Colon (tissue), 2 donors: ENCODE measurements around the gene MTCH1.

Experiments used
- FAIRE-seq: peaks from 2 replicates; lab custom pipeline; 2012; peaks lifted over from hg19 to GRCh38; lab: Jason Lieb, UNC
- donor health status: control.
- donor health status: control.

Gene MTCH1

GRCh38 chr6:36985808-36986703 is at the start of gene MTCH1:
MTCH1 (minus strand) TSS chr6:36986196; CDS start chr6:36986173, 23 bp downstream.
- no peak for FAIRE-seq

DNA sequence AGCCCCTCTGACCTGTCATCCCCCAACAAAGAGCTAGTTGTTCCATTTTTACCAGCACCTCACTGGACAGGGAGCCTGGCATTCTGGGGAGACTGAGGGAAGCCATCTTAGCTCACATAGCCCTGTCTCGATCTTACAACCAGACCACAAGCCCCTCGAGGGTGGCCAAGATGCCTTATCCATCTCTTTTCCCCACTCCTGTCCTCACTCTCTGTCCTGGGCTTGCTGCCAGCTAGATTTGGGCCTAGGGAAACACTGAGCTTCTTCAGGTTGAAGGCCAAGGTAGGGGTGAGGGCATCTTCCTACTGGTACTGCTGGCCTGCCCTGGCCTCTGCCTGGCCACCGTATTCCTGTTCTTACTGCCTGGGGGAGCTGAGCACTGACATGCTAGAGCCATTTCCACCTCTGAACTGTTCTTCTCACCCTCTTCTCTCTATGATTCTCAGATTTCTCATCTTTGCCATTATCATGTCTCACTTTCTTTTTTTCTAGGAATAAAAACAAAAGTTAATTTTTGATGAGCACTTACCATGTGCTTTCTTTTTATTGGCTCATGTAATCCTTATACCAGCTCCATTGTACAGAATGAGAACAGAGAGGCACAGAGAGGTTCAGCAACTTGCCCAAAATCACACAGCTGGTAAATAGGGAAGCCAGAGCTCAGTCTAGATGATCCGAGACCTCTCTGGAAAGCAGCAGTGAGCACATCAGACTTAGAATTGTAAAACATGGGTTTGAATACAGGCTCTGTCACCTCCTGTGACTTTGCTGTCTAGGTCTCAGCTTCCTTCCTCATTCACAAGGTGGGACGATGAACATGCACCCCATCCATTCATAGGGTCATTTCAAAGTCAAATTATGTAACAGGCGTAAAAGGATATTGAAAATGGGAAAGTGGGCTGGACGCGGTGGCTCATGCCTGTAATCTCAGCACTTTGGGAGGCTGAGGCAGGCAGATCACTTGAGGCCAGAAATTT is 48.1 kb upstream of the MTCH1 start:
- FAIRE-seq: no peak

DNA sequence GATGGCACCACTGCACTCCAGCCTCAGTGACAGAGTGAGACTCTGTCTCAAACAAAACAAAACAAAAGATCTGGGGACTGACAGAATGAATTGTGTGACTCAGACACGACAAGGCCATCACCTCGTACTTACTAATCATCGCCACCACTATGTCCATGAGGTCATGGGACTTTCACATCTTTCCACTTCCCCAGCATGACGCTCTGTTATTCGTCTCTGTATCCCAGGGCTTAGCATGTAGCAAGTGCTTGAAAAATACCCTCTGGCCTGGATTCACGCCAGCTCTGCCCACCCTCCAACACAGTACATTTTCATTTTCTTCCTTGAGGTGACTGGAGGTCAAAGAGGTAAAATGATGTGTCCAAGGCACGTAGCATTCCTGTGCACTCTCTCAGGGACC is 47.3 kb upstream of the MTCH1 start:
- no peak for FAIRE-seq

- no peak for FAIRE-seq
Measured at GRCh38 chr6:37032239-37032638, 46.2 kb upstream of the MTCH1 start.

DNA sequence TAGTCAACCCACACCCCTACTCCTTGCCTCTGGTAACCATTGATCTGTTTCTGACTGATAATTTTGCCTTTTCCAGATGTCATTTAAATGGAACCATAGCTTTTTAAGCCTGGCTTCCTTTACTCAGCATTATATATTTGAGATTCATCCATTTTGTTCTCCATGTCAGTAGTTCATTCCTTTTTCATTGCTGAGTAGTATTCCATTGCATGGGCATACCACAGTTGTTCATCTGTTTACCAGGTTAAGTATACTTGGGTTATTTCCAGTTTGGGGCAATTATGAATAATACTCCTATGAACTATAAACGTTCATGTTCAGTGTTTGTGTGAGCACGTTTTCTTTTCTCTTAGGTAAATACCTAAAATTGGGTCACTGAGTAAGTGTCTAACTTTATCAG is 44.6 kb upstream of the MTCH1 start:
- no peak for FAIRE-seq

DNA sequence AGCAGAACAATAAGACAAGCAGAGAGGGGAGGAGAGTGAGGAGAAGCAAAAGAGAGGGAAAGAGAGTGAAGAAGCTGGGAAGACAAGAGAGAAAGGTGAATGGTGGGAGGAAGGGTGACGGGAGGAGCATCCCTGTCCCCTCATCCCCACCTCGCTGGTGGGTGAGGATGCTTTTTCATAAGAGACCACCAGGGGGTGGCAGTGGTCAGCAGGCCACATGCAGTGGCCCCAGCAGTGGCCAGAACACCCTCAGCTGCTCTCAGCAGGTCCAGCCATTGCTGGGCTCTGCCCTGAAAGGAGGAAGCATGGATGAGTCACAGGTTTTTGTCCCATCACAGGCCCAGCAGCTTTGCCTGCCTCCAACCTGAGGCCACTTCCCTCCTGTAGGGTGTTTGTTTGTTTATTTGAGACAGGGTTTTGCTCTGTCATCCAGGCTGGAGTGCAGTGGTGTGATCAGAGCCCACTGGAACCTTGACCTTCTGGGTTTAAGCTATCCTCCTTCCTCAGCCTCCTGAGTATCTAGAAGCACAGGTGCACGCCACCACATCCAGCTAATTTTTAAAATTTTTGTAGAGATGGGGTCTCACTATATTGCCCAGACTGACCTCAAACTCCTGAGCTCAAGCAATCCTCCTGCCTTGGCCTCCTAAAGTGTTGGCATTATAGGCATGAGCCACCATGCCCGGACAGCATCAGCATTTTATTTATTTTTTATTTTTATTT is 43.4 kb upstream of the MTCH1 start:
- FAIRE-seq: no peak

GRCh38 chr6:37027811-37028469 is 41.9 kb upstream of the MTCH1 start:
- no peak for FAIRE-seq

DNA sequence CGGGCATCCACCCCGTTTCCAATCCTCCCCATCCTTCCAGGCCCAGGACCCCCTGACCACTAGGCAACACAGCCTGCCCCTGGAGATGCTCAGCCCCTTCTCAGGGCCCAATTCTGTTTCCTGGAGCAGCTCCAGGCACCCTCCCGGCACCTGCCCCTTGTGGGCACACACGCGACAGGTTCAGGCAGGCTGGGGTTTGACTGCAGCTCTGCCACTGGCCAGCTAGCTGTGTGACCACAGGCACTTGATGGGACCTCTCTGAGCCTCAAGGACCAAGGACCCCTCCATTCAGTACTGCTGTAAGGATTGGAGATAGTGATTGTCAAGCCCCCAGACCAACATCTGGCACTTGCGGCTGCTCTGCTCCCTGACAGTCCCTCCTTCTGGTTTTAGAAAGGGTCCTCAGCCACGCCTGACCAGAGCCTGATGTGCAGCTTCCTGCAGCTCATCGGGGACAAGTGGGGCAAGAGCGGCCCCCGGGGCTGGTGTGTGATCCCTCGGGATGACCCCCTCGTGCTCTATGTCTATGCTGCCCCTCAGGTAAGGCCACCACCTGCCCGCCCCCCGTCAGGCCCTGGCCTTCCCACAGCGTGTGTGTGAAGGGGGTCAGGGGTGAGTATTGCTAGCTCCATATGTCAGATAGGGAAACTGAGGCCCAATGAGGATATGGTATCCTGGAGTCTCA is 41.2 kb upstream of the MTCH1 start:
- FAIRE-seq: no peak

- FAIRE-seq: no peak
Measured at GRCh38 chr6:37025621-37026466, 39.8 kb upstream of the MTCH1 start.

DNA sequence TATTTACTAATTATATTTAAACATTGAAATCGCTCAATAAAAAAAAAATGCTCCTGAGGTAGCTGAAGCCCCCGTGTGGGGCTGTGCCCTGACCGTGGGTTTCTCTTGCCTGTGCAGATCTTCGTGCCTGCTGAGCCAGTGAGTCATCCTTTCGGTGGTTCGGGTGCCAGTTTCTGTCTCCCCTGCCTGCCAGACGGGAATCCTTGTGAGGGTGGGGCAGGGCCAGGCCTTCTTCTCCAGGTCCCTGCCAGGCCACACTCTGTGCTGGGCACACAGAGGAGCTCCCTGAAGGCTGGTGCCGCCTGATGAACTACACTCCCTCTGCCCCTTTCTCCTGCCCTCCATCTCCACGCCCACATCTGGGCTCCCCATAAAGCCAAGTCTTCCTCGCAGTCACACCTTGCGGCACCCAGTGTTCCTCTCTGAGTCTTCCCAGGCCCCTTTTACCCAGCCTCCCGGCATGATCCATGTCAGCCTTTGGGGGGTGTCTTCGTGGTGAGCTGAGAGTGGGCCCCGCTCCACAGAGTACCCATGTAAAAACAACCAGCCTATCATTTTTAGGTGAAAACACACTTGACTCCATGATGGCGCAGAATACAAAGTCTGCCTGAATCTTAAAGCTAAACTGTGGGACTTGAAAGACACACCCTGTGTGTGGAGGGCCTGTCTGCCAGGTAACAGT is 38.8 kb upstream of the MTCH1 start:
- no peak for FAIRE-seq

DNA sequence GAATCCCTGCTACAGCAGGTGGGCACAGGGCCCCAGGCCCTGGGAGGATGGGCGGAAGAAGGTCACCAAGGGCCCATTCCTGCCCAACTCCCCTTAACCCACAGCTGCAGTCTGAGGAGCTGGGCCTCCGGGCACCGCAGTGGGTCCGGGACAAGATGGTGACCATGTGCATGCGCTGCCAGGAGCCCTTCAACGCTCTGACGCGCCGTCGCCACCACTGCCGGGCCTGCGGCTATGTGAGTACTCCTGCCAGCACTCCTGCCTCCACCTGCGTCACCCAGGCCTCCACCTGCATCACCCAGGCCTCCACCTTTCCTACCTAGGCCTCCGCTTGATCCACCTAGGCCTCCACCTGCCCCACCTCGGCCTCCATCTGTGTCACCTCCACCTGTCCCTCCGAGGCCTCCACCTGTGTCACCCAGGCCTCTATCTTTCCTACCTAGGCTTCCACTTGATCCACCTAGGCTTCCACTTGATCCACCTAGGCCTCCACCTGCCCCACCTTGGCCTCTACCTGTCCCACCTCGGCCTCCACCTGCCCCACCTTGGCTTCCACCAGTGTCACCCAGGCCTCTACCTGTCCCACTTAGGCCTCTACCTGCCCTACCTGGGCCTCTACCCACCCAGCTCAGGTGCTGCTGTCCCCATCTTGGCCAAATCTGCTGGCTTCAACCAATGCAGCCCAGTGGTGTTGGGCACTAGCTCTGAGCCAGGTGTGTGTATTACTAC is 36.3 kb upstream of the MTCH1 start:
- FAIRE-seq: no peak

GRCh38 chr6:37021356-37022129 is 35.5 kb upstream of the MTCH1 start:
- no peak for FAIRE-seq

DNA sequence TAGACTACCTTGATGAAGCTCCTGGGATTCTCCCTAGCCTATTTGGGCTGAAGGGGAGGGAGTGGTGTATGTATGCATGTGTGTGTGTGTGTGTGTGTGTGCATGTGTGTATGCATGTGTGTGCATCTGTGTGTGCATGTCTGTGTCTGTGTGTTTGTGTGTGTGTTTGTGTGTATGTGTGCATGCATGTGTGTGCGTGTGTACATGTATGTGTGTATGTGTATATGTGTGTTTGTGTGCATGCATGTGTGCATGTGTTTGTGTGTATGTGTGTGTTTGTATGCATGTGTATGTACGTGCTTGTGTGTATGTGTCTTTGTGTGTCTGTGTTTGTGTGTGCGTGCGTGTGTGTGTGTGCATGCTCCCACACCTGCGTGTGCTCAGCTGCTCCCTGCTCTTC is 34.8 kb upstream of the MTCH1 start:
- no peak for FAIRE-seq

GRCh38 chr6:37020381-37020780 is 34.4 kb upstream of the MTCH1 start:
- no peak for FAIRE-seq

GRCh38 chr6:37019065-37019450 is 33.1 kb upstream of the MTCH1 start:
- FAIRE-seq: no peak

DNA sequence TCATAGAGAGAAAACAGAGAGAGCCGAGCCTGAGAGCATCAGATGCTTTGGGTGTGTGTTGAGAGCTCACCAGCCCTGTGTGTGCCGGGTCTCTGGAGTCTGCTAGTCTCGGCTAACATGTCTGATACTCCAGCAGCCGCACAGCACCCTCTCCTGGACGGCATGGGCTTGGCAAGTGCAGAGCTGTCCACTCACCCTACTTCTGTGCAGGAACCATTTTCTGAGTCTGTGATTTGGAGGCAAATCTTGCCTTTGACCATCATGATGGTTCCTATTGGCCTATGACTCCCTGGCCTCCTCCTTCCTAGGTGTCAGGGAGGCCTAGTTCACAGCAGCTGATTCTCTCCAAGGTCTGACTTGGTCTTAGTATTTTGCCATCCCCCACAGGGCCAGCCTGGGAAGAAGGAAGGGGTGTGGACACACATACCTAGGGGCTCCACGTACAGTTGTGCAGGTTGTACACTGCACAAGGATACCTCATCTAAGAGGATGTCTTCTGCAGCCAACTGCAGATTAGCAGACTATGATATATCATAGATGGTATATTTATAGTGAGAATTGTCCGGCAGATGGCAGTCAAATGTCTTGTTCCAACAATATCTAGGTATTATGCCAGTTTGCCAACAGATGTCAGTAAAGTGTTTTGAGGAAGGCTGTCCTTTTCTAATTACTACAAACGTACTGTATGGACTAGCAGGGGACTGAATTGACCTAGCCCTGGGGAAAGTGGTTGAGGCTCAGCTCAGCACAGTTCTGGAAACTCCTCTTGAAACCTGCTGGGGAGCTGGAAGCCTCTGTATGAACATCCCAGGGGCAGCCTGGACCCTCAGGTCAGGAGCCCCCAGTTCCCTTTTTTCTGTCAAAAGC is 32.4 kb upstream of the MTCH1 start:
- FAIRE-seq: no peak

GRCh38 chr6:37017606-37018197 is 31.7 kb upstream of the MTCH1 start:
- no peak for FAIRE-seq
